CD4-positive, alpha-beta T cell treated with Interleukin-1 beta for 1 hour (primary cell): ENCODE results near the gene TBX4.

Experiments used
- DNase-seq, 2 donors: peaks; one replicate each; pipeline ENCODE4 v3.0.0-alpha.2; 2020 to 2022

Gene TBX4

DNA sequence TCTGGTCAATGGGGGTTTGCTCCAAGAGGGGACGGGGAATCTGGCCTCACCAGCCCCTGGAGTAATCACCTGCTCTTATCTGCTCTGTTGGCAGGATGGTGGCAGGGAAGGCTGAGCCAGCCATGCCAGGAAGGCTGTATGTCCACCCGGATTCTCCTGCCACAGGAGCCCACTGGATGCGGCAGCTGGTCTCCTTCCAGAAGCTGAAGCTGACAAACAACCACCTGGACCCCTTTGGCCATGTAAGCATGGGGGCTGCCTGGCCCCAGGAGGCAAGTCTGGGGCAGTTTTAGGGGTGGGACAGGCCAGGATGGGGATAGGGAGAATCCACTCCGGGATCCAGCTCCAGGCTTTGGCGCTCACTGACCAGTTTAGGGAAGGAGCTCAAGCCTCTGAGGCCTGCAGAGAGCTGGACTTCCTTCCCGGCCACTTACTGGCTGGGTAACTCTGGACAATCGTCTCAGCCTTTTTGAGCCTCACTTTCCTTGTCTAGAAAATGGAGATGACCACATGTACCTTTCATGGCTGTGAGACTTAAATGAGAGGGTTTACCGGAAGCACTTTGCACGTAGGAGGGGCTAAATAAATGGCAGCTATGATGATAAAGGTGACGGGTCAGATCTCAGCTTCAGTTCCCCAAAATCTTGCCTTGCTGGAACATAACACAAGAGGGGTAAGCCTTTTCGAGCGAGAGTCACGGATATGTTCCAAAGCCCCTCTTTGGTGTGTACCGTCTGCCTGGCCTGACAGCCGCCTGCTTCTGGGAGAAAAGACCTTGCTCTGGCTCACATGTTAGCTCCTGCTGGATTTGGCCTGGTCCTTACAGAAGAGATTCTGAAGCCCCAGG, 15.4 kb downstream of the TBX4 start:
- no peak for DNase-seq

DNA sequence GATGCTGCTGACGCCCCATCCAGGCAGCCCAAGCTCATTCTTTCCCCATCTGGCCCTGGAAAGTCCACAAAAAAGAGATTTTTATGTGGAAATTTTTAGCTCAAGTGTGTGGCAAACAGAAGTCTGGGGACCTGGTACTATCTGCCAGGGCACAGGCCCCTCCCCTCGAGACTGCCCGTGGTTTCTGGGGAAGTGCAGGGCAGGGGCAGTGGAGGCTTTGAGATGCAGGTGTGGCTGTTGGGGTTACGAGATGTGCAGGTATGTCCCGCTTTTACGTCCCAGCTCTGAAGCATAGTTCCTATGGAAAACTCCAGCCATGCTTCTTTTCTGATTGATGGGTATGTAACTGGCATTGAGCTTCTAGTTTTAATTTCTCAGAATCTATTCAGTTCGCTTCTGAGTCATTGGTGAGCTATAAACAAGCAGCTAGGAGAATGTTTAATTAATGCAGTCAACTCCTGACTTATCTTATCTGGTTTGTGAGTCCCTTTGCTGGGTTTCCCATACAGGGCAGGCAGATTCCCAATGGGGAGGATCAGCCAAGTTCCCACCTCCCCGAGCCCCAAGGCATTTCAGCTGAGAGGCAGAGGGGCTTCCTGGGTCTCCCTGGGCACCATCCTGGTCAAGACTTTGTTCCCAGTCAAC, 16.2 kb downstream of the TBX4 start:
- DNase-seq = no peak

DNA sequence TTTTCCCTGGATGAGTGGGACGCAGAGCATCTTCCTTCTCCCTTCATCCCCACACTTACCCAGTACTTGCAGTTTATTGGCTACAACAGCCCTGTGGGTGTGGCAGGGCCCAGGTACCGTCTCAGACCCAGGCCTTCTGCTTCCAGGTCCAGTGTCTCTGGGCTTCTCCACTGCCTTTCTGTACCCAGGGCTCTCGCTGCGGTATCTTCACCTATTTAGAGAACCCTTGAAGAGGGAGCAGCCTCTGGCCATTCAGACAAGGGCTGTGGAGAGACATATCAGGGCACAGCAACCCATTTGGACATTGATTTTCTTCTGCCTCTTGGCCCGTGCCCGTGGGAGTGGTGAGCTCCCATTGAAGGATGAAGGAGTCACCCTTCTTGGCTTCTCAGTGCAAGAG, 17.3 kb downstream of the TBX4 start:
- DNase-seq = no peak

DNA sequence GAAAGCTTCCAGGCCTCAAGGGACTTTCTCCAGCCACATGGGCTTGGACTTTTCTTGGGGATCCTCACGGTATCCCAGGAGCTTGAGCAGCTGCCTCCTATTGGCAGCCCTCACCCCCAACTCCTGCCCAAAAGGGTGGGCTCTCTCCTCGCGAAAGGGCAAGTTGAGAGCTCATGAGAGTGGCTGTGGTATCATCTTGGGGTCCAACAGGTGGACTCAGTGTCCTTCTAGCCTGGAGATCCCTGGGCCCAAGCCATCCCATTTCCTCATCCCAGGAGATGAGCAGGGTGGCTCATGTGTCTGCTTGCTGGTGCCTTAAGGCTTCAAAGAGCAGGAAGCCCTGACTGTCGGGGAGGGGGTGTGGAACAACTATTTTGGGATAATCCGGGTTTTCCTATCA, 17.7 kb downstream of the TBX4 start:
- DNase-seq = no peak

DNA sequence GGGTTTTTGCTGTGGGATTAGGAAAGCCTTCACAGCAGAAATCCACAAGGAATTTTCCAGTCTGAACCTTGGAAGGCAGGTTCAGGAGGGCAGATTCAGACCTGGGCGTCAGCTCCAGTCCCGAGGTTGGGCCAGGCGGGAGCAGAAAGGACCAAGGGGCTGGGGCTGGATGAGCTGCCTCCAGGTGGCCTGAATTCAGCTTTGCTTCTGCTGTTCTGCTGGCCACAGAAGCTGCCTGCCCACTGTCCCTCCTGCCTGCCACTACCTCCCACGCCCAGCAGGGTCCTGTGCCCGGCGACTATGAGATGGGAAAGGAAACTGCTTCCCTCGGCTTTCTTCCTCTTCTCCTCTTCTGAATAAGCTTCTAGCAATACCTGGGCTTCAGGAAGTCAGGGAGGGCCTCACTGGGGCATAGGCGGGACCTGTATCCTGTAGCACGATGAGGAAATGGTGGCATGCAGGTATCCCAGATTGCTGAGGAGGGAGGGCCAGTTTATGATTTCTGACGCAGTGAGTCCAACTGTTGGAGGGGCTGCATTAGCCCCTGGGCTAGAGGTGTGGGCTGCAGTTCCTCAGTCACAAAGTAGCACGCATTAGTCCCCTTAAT, 18.4 kb downstream of the TBX4 start:
- no peak for DNase-seq

DNA sequence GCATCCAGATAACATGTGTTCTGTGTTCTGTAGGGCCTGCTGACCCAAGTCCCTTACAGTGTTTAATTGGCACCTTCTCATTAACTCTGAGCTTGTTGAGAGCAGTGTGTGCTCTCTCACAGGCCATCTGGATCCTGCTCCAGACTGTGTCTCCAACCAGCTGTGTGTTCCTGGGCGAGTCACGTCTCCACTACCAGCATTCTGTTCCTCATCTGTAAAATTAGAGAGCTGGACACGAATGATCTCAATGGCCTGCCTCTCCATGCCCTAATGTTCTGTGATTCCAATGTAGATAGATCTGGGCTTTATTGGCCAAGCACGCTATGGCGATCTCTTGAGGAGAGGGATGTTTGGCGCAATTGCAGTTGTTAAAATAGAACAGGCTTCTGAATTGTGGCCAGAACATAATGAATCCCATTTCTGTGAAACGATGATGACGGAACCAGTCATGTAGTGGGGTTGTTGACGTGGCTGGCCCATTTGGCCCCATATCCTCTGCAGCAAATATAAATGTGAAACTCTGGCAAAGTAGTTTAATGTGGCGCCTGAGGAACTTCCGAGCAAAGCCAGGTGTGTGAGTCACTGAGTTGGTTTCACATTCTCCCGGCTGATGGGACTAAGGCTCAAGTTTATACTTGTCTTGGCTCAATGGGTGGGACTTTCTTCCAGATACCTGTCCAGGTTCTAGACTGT, 22.2 kb downstream of the TBX4 start:
- DNase-seq = no peak

DNA sequence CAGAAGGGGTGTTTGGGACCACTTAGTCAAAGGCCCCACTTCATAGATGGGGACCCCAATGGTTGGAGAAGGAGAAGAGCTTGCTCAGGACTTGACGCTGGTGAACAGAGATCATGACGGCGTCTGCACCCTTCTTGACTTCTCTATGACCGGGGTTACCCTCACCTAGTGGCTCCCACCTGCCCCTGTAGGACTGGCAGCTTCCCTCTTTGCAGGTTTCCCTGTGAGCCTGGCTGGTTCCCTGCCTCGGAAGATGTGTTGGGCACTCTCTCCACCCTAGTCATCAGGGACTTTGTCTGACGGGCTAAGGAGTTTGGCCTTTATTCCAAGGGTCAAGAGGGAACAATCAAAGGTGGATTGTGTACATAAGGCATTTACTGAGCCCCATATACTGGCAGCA, 22.7 kb downstream of the TBX4 start:
- DNase-seq = no peak

DNA sequence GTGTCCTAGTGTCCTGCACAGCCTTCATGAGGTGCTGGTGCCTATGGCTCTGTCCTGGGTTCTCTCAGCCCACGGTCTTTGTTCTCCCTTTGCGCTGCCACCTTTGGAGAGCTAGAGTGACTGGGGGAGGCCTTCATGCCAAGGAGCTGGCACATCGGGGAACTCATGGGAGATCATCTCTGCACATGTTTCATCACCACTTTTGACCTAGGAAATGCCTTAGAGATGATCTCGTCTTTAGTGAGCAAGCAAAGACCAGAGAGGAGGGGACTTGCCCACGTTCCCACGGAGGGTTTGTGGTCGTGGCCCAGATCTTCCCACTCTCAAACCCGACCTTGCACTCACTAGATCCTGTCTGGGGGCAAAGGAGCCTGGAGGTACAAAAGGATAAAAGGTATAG, 23.5 kb downstream of the TBX4 start:
- DNase-seq = no peak

DNA sequence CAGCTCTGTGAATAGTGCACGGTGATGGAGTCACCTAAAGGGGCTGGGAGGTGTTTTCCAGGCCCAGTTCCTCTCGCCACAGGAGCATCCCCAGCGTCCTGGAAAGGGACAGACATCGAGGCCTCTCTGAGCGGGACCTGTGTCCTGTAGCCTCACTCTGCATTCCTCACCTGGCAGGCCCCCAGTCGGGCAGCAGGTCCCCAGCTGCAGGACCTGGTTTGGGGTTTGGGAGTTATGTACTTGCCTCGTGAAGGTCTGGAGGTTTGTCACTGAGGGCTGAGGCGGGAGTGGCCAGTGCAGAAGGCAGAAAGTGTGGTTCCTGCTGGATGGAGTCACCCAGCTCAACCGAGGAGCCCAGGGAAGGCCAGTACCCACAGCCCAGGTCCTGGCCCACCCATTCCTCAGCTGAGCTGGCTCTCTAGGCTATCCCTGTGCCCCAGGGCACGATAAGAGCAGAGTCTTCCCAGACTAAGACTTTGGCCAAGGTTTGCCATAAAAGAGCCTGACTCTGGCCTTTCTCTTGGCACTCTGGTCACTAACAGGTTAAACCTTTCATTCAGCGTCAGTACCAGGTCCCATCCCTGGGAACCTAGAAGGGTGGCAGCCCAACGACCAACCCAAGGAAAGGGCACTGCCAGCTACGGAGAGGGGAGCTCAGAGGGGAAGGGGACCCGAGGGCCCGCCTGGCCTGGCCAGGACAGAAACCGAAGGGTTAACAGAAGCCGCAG, 24.4 kb downstream of the TBX4 start:
- DNase-seq = no peak

DNA sequence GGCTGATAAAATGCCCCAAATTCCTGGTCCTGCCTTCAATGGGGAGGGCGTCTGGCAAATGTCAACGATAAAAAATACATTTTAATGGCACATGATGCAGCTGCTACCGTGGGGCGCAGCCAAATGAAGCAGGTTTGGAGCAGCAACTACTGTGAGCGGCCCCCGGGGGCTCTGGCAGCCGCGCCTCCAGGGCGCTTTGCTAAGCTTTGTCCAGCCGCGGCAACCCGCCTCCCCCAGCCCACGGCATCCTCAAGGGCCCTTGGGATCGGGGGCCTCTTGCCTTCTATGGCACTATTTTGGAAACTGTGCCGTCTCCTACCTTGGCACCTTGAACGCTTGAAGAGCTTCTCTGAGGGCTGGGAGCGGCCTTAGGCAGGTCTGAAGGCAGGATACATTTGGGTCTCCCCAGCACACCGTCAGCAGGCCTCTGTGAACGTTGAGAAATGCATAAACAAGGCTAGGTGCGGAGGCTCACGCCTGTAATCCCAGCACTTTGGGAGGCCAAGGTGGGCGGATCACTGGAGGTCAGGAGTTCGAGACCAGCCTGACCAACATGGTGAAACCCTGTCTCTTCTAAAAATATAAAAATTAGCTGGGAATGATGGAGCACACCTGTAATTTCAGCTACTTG, 25.1 kb downstream of the TBX4 start:
- DNase-seq = no peak

DNA sequence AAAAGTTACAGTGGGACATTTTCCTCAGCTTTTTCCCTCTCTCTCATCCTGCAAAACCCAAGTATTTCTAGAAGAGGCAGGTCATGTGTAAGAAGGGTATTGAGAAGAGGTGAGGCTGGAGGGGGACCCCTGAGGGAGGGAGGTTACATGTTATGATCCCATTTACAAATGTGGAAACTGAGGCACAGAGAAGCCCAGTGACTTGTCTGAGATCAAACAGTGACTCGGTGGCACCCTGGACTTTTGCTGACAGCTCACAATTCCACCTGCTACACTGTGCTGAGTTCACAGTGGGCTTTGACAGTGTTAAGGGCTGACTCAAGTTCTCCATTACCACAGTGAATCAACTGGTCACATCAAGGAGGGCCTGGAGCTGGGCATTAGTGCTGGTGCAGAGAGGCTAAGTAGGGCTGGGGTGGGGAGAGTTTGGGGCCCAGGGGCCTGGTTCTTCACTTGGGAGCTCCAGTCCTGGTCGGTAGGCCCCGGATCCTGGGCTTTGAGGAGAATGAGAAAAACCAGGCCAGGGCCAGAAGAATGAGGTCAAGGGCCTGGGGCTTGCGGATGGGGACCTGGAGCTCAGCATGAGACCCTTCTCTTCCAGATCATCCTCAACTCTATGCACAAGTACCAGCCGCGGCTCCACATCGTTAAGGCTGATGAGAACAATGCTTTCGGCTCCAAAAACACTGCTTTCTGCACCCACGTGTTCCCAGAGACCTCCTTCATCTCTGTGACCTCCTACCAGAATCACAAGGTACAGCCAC, 26.0 kb downstream of the TBX4 start:
- DNase-seq = no peak

DNA sequence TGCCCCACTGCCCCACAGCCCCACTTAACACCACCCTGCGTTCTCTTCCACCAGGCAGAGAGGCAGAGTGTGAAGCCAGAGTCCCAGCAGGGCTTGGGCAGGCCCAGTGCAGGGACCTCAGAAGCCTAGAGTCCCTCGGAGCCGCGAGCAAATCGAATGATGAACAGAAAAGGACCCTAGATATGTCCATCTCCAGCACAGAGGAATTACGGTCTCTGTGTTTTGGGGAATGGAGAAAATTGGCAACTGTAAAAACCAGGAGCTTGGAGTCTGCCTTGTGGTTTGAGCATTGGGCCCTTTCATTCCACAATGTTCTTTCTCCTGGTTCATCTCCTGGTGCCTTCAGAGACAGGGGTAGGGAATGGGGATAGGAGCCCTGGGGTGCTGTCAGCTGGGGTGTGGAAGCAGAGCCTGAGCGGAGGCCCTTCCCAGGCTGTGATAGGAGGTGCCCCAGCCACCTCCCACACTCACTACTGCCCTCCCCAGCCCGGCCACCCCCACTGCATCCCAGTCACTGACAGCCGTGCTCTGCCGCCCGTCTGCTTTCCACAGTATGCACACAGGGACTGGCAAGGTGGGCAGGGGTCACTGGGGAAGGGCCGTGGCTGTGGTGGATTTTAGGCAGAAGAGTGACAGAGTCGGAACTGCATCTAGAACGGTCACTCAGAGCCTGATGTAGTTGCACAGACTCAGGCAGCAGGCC, 26.7 kb downstream of the TBX4 start:
- no peak for DNase-seq

DNA sequence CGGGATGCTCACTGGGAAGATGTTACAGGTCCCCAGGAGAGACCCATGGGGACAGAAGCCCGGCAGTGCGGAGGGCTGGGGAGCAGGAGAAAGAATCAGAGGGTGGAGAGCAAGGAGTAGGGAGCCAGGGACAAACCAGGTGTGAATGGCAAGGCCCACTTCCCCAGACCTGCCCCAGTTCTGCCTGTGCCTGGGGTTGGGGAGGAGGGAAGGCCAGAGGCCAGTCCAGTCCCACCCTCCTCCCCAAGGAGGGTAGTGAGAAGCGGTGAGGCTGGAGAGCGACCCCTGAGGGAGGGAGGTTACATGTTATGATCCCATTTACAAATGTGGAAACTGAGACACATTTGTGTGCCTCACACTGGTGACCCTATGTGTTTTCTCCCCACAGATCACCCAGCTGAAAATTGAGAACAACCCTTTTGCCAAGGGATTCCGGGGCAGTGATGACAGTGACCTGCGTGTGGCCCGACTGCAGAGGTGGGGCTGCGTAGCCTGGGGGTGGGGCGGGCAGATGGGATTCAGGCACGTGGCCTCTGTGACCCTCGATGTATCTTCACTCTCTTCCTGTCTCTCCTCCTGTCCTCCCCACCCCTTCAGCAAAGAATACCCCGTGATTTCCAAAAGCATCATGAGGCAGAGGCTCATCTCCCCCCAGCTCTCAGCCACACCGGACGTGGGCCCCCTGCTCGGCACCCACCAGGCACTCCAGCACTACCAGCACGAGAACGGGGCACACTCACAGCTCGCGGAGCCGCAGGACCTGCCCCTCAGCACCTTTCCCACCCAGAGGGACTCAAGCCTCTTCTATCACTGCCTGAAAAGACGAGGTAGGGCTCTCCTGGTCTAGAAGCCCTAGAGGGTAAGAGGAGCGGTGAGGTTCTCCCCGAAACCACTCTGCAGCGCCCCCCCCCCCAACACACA, 27.5 kb downstream of the TBX4 start:
- DNase-seq = no peak

DNA sequence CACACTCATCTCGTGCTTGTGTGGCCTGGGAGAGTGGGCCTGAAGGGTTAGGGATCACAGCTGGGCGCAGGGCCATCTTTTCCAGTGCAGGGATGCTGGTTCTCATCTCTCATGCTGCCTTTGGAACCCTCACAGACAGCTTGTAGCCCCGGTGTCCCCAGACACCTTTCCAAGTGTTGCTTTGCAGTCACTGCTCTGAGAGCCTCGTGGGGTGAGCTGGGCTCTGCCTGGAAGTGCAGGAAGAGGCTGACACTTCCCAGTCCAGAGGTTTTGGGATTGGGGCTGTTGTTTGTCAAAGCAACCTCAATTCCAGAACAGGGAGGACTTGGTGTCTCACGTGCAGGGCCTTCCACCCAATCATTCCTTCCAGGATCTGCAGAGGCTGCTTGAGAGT, 28.2 kb downstream of the TBX4 start:
- no peak for DNase-seq

DNA sequence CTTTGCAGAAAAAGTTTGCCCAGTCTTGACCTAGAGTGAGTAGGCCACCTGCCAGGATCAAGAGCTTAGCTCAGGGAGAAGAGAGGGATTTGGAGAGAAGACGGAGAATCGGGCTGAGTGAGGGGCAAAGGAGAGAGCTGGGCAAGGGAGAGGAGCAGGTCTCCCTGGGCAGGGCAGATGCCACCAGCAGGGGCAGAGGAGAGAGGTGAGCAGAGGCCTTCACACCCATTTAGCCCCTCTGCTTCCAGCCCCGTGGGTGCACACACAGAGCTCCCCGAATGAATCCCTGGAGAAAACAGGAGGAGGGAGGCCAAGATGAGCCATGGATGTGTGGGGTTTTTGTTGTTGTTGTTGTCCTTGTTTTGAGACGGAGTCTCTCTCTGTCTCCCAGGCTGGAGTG, 29.2 kb downstream of the TBX4 start:
- DNase-seq = no peak

DNA sequence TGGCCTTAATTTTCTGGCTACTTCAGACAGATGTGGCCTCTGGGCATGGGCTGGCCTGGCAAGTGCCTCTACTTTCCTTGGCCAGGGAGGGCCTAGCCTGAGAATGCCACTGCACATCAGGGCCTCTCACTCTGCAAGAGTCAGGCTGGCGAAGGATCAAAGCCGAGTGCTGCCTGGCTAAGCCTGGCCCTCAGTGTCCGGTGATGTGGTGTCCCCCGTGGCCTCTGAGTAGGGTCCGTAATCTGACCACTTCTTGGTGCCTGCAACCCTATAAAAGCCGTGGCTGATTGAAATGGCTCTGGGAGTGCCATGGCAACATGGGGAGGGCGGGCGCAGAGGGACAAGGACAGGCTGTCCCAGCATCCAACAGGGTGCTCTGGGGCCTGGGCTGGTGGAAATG, 30.2 kb downstream of the TBX4 start:
- no peak for DNase-seq

DNA sequence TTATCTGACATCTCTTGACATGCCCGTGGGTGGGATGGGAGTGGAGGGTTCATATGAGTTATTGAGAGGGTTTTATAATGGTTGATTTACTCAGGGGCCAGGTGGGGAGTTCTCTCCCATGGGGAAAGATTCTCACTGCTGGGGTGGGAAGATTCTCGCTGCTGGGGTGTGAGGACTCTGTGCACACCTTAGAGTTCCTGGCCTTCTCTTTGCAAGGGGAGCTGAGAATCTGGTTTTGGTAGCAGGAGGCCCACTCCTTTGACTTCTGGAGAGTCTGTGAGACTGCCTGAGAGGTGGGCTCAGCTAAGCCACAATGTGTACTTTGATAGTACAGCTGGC, 31.5 kb downstream of the TBX4 start:
- no peak for DNase-seq

DNA sequence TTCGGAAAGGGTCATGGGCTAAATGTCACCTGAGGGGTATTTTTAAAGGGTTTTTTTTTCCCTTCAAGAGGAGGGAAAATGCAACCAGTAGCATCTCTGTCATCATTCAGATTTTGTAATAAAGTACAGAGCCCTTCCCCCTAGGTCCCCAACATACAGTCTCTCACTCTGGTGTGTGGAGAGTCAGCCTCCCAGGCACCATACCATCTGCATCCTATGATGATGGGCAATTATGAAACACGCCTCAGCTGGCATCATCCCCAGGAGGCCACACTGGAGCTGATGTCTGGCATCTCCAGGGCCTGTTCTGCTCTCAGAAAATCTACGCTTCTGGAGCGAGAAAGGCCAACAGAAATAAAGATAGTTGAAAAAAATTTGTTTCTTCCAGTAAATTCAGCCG, 32.0 kb downstream of the TBX4 start:
- DNase-seq = no peak

DNA sequence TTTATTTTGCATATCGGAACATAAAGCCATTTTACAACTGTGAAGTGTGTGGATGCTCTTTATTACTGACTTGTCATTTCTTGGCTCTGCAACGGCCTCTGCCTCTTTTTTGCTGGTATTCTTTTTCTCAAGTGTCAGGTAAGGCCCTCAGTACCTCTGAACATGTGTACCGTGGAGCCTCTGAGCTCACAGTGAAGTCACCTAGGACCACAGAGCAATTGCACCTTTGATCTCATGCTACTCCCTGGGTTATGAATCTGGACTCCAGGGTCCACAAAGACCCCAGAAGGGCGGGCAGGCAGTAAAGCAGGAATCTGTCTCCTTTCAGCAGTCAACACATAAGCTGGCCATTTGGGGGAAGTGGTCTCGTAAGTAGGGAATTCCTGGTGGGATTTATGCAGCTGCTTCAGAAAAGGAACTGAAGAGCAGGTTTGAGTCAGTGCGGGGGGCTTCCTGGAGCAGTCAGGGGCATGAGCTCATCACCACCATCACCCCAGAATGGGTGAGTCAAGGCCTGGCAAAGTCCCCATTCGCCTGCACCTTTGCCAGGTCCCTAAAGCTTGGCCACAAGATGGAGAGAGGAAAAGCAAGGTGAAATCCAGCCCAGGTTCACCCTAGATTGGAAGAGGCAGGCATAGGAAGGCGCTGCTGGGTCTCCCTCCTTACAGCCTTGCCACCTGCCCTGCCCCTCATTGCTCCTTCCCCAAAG, 33.0 kb downstream of the TBX4 start:
- no peak for DNase-seq
